ENCODE measurements around the gene KRTAP1-3. TPM values are rescaled to one million over a fixed set of nuclear protein-coding genes. Genes with fewer than 3 reads are reported as not detected.
"Not testable (repeated sequence)": the region's sequence is repeated elsewhere in the genome, so short reads cannot be mapped to it uniquely, and the experiment has no call there.

KRTAP1-3 gene
- total RNA-seq, 2 donors from 2014 or later: not detected

DNA sequence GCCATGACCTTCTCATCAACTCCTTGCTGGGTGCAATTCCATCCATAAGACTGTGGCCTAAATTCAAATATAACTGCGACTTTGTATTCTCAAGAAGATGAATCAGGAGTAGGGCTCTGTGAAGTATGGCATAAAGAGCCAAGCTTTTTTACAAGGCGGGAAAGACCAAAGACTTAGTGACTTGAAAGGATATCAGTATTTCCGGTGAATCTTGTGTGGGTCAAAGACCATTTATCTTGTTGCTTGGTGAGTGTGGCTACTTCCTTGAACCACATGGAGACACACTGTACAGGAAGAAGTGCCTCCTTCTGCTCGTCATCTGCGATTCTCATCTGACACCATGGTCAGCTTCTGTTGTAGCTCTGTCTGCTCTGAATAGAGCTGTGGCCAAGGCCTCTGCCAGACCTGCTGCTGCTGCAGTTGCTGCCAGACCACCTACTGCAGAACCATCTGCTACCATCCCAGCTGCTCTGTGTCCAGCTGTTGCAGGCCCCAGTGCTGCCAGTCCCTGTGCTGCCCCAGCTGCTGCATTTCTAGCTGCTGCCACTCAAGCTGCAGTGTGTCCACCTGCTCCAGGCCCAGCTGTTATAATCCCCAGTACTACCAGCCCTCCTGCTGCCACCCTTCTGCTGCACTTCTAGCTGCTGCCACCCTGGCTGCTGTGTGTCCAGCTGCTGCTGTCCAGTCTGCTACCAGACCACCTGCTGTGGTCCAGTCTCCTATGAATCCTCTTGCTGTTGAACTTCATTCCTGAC, 37.1 kb upstream of the KRTAP1-3 start:
- no peak overlapping the region for H3K27ac ChIP-seq
- ATAC-seq (peak; percentile 24), DNase-seq (no peak)
- H3K4me3 ChIP-seq: no peak overlapping the region
- intact Hi-C loops (cut with DNase I): no loop called here
- H3K4me1 ChIP-seq: no peaks in the 10 kb centered on the region
- TF ChIP-seq, protein P1, sequence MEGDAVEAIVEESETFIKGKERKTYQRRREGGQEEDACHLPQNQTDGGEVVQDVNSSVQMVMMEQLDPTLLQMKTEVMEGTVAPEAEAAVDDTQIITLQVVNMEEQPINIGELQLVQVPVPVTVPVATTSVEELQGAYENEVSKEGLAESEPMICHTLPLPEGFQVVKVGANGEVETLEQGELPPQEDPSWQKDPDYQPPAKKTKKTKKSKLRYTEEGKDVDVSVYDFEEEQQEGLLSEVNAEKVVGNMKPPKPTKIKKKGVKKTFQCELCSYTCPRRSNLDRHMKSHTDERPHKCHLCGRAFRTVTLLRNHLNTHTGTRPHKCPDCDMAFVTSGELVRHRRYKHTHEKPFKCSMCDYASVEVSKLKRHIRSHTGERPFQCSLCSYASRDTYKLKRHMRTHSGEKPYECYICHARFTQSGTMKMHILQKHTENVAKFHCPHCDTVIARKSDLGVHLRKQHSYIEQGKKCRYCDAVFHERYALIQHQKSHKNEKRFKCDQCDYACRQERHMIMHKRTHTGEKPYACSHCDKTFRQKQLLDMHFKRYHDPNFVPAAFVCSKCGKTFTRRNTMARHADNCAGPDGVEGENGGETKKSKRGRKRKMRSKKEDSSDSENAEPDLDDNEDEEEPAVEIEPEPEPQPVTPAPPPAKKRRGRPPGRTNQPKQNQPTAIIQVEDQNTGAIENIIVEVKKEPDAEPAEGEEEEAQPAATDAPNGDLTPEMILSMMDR (IDR thresholded peaks at IDR 0.05): no peak
- 81 to 87% methylated on average over 5 of the region's 5 CpGs for WGBS, 2 donors
- H3K36me3 ChIP-seq (replicated peaks in 1 of 2; ENCODE audit: insufficient read depth in 1 of 2, low read depth in 2 of 2): no peaks in the 10 kb centered on the region
- no peaks in the 10 kb centered on the region for H3K9me3 ChIP-seq
- H3K27me3 ChIP-seq: no peaks in the 10 kb centered on the region

DNA sequence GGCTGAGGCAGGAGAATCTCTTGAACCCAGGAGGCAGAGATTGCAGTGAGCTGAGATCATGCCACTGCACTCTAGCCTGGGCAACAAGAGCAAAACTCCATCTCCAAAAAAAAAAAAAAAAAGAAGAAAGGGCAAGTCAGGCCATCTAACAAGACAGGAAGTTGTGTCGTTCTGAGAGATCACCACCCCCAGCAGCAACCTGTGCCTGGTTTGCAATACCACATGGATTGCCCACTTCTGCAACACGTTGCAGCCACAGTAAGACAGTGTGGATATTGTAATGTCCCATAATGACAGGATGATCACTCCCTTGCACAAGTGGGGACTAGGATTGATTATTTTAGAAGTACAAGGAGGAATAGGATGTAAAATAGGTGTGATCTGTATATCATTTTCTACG, 34.4 kb upstream of the KRTAP1-3 start:
- Histone ChIP-seq H3K27ac (no peak overlapping the region), H3K27me3 (no peaks in the 10 kb centered on the region), H3K36me3 (replicated peaks in 1 of 2; ENCODE audit: insufficient read depth in 1 of 2, low read depth in 2 of 2) (no peaks in the 10 kb centered on the region), H3K9me3 (no peaks in the 10 kb centered on the region), H3K4me3 (no peak overlapping the region), H3K4me1 (no peaks in the 10 kb centered on the region)
- intact Hi-C loops (cut with DNase I): no loop called here
- DNase-seq: no peak
- ATAC-seq: no peak
- TF ChIP-seq, protein P1 (IDR thresholded peaks at IDR 0.05): no peak
- TF ChIP-seq POLR2A (IDR thresholded peaks at IDR 0.05): no peak
- 68 to 70% methylated on average over 3 of the region's 3 CpGs for WGBS, 2 donors

DNA sequence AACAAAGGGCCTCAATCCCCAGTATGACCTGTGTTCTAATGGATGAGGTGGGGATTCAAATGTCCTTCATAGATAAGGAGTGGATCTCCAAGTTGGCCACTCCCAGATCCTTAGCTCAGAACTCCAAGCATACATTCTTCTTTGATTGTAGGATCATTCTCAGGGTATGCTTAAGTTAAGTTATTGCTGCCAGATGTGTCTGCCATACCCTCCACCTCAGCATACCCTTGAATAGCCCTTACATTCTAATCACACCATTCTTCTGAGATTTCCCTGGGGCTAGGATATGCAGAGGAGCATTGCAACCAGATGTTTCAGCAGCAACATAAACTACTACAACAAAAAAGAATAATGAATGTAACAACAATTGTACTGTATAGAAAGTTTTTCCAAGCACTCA, 32.6 kb upstream of the KRTAP1-3 start:
- Histone ChIP-seq H3K36me3 (replicated peaks in 1 of 2; ENCODE audit: insufficient read depth in 1 of 2, low read depth in 2 of 2) (no peaks in the 10 kb centered on the region), H3K27me3 (no peaks in the 10 kb centered on the region), H3K27ac (no peak overlapping the region), H3K9me3 (no peaks in the 10 kb centered on the region), H3K4me3 (no peak overlapping the region), H3K4me1 (no peaks in the 10 kb centered on the region)
- no peak for TF ChIP-seq POLR2A (IDR thresholded peaks at IDR 0.05)
- TF ChIP-seq, protein P1 (IDR thresholded peaks at IDR 0.05): no peak
- DNase-seq (no peak), ATAC-seq (no peak)
- intact Hi-C loops (cut with DNase I): no loop called here

DNA sequence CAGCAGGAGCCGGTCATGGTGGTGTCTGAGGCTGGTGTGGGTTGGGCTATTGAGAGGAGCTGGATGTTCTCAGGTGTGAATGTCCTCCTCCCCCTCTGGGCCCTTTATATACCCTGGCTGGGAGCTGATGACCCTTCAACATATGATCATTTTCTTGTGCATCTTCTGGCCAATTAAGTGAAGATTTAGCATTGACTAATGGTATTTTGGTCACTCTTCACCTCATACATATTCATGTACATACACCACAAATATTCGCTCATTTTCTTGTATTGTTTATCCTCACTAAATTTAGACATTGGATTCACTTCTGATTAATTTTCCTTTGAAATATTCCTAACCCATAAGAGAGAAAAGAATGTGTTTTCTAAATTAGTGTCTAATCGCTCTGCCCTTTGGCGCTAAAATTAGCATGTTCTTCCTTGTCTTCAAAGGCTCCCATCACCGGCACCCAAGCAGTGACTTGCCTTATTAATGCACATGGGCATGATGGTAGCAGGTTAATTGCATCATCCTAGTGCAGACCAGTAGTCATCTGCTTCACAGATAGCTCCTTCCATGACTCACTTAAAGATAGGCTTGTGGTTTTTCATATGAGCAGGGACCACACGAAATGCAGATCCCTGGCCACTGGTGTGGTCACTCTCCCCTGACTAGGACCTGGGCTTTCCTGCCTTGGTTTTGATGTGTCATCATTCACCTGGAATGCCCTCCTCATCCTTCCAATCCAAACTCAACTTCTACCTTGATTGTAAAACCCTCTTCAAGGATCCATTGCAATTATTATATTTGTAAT, 31.4 kb upstream of the KRTAP1-3 start, which contains the start of gene KRTAP2-4:
Gene KRTAP2-4, minus strand, starts transcription at position 51 of the 796 bp plus-strand sequence. Its CDS starts 34 bp downstream, at position 17.
- no peak for DNase-seq
- no peak for ATAC-seq
- no peak within 1 kb of the TSS for H3K27ac ChIP-seq
- no peaks in the 10 kb centered on the region for H3K36me3 ChIP-seq (replicated peaks in 1 of 2; ENCODE audit: insufficient read depth in 1 of 2, low read depth in 2 of 2)
- H3K4me1 ChIP-seq: no peaks in the 10 kb centered on the region
- 82 to 89% methylated on average over 5 of the region's 6 CpGs for WGBS, 2 donors
- TF ChIP-seq POLR2A (IDR thresholded peaks at IDR 0.05): no peak
- TF ChIP-seq, protein P1 (IDR thresholded peaks at IDR 0.05): no peak
- intact Hi-C loops (cut with DNase I): no loop called here
- H3K4me3 ChIP-seq: no peak within 1 kb of the TSS
- no peaks in the 10 kb centered on the region for H3K27me3 ChIP-seq
- H3K9me3 ChIP-seq: no peaks in the 10 kb centered on the region

DNA sequence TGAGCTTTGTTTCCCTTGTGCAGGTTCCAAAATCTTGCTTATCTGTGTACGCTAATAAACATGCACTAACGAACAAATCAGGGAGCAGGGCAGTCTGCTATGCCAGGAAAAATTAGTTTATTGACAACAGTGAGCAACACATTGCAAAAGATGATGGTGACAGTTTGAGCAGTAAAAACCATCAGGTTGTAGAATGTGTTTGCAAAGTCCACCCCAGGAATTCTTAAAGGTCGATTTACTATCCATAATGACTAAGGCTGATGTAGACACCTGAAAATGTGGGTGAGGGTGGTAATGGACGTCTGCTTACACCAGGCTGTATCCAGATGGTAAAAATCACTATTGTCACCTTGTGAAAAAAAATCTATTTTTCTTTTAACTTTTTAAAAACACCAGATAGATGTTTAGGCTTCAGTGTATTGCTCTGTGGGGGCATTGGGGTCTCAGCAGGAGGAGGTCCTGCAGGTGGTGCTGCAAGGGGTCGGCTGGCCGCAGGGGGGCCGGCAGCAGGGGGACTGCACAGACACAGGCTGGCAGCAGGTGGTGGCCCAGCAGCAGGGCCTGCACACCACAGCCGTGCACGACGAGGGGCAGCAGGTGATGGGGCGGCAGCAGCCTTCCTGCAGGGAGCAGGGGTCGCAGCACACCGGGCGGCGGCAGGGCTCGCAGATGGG, 30.5 kb upstream of the KRTAP1-3 start:
- H3K36me3 ChIP-seq (replicated peaks in 1 of 2; ENCODE audit: insufficient read depth in 1 of 2, low read depth in 2 of 2); H3K27ac ChIP-seq; DNase-seq; H3K9me3 ChIP-seq; ATAC-seq; H3K4me3 ChIP-seq; intact Hi-C loops (cut with DNase I); H3K4me1 ChIP-seq; H3K27me3 ChIP-seq: not testable (repeated sequence)
- WGBS, 2 donors: 44 to 50% methylated on average over 6 to 7 of the region's 16 CpGs
